ENCODE measurements around the gene YBX1.

The YBX1 gene

GRCh38 chr1:42657981-42658876, 24.0 kb upstream of the YBX1 start, which contains the start of gene PPIH (continued):
- TF ChIP-seq ZNF169 (tag by site-specific recombination; IDR thresholded peaks at IDR 0.05) (no peak), BCL11A (tag by site-specific recombination; IDR thresholded peaks at IDR 0.05; ENCODE audit: low read depth) (no peak), ZNF184 (tag by site-specific recombination; IDR thresholded peaks at IDR 0.05) (no peak), ZNF701 (tag by site-specific recombination; IDR thresholded peaks at IDR 0.05) (no peak), ZNF571 (tag by site-specific recombination; IDR thresholded peaks at IDR 0.05) (no peak), ZFP37 (tag by site-specific recombination; IDR thresholded peaks at IDR 0.05) (peak; percentile 42; the same call in 1 of the 2 replicates), ZNF600 (tag by site-specific recombination; IDR thresholded peaks at IDR 0.05) (peak; percentile 64; the same call in 1 of the 2 replicates), ZNF692 (tag by site-specific recombination; IDR thresholded peaks at IDR 0.05) (peak; percentile 86; the same call in 1 of the 2 replicates), ZNF19 (tag by site-specific recombination; IDR thresholded peaks at IDR 0.05; ENCODE audit: low read depth) (no peak), ZXDB (tag by site-specific recombination; IDR thresholded peaks at IDR 0.05) (peak; percentile 86), ZNF426 (tag by site-specific recombination; IDR thresholded peaks at IDR 0.05) (no peak), GLIS1 (tag by site-specific recombination; IDR thresholded peaks at IDR 0.05) (peak; percentile 67), ZNF202 (tag by site-specific recombination; IDR thresholded peaks at IDR 0.05; ENCODE audit: borderline replicate concordance) (no peak), ZNF16 (tag by site-specific recombination; IDR thresholded peaks at IDR 0.05; ENCODE audit: low read depth) (no peak), ZNF530 (tag by site-specific recombination; IDR thresholded peaks at IDR 0.05; ENCODE audit: low read depth) (no peak), ZFP3 (tag by site-specific recombination; IDR thresholded peaks at IDR 0.05; ENCODE audit: low read depth) (no peak), ZNF777 (tag by site-specific recombination; IDR thresholded peaks at IDR 0.05; ENCODE audit: borderline replicate concordance) (no peak), TRIM28 (IDR thresholded peaks at IDR 0.05; ENCODE audit: borderline replicate concordance, low read length) (peak; percentile 38), ZNF133 (tag by site-specific recombination; IDR thresholded peaks at IDR 0.05) (no peak), ZNF626 (tag by site-specific recombination; IDR thresholded peaks at IDR 0.05) (no peak), ZNF354C (tag by site-specific recombination; IDR thresholded peaks at IDR 0.05; ENCODE audit: borderline replicate concordance, low read depth) (no peak), OSR2 (tag by site-specific recombination; IDR thresholded peaks at IDR 0.05) (no peak), ZNF776 (tag by site-specific recombination; IDR thresholded peaks at IDR 0.05; ENCODE audit: borderline replicate concordance) (no peak), ZNF621 (tag by site-specific recombination; IDR thresholded peaks at IDR 0.05) (no peak), ZSCAN23 (tag by site-specific recombination; IDR thresholded peaks at IDR 0.05) (no peak)
- TF ChIP-seq, protein P1, sequence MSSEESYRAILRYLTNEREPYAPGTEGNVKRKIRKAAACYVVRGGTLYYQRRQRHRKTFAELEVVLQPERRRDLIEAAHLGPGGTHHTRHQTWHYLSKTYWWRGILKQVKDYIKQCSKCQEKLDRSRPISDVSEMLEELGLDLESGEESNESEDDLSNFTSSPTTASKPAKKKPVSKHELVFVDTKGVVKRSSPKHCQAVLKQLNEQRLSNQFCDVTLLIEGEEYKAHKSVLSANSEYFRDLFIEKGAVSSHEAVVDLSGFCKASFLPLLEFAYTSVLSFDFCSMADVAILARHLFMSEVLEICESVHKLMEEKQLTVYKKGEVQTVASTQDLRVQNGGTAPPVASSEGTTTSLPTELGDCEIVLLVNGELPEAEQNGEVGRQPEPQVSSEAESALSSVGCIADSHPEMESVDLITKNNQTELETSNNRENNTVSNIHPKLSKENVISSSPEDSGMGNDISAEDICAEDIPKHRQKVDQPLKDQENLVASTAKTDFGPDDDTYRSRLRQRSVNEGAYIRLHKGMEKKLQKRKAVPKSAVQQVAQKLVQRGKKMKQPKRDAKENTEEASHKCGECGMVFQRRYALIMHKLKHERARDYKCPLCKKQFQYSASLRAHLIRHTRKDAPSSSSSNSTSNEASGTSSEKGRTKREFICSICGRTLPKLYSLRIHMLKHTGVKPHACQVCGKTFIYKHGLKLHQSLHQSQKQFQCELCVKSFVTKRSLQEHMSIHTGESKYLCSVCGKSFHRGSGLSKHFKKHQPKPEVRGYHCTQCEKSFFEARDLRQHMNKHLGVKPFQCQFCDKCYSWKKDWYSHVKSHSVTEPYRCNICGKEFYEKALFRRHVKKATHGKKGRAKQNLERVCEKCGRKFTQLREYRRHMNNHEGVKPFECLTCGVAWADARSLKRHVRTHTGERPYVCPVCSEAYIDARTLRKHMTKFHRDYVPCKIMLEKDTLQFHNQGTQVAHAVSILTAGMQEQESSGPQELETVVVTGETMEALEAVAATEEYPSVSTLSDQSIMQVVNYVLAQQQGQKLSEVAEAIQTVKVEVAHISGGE (tag by site-specific recombination; conservative IDR thresholded peaks at IDR 0.05; ENCODE audit: low read depth) = peak; percentile 97
- TF ChIP-seq, protein P2, sequence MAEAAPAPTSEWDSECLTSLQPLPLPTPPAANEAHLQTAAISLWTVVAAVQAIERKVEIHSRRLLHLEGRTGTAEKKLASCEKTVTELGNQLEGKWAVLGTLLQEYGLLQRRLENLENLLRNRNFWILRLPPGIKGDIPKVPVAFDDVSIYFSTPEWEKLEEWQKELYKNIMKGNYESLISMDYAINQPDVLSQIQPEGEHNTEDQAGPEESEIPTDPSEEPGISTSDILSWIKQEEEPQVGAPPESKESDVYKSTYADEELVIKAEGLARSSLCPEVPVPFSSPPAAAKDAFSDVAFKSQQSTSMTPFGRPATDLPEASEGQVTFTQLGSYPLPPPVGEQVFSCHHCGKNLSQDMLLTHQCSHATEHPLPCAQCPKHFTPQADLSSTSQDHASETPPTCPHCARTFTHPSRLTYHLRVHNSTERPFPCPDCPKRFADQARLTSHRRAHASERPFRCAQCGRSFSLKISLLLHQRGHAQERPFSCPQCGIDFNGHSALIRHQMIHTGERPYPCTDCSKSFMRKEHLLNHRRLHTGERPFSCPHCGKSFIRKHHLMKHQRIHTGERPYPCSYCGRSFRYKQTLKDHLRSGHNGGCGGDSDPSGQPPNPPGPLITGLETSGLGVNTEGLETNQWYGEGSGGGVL (tag by site-specific recombination; IDR thresholded peaks at IDR 0.05) = no peak
- TF ChIP-seq, protein P3, sequence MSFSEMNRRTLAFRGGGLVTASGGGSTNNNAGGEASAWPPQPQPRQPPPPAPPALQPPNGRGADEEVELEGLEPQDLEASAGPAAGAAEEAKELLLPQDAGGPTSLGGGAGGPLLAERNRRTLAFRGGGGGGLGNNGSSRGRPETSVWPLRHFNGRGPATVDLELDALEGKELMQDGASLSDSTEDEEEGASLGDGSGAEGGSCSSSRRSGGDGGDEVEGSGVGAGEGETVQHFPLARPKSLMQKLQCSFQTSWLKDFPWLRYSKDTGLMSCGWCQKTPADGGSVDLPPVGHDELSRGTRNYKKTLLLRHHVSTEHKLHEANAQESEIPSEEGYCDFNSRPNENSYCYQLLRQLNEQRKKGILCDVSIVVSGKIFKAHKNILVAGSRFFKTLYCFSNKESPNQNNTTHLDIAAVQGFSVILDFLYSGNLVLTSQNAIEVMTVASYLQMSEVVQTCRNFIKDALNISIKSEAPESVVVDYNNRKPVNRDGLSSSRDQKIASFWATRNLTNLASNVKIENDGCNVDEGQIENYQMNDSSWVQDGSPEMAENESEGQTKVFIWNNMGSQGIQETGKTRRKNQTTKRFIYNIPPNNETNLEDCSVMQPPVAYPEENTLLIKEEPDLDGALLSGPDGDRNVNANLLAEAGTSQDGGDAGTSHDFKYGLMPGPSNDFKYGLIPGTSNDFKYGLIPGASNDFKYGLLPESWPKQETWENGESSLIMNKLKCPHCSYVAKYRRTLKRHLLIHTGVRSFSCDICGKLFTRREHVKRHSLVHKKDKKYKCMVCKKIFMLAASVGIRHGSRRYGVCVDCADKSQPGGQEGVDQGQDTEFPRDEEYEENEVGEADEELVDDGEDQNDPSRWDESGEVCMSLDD (tag by site-specific recombination; IDR thresholded peaks at IDR 0.05) = 0 out of 2 replicates have a peak, but pooled peaks have one; percentile 54
- TF ChIP-seq, protein P4, sequence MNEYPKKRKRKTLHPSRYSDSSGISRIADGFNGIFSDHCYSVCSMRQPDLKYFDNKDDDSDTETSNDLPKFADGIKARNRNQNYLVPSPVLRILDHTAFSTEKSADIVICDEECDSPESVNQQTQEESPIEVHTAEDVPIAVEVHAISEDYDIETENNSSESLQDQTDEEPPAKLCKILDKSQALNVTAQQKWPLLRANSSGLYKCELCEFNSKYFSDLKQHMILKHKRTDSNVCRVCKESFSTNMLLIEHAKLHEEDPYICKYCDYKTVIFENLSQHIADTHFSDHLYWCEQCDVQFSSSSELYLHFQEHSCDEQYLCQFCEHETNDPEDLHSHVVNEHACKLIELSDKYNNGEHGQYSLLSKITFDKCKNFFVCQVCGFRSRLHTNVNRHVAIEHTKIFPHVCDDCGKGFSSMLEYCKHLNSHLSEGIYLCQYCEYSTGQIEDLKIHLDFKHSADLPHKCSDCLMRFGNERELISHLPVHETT (tag by site-specific recombination; IDR thresholded peaks at IDR 0.05) = peak; percentile 62

All from HEK293 (cell line).